H1 (cell line): ENCODE results near the gene STAG1.

Source experiments
- BCL11A ChIP-seq, 2 experiments: IDR thresholded peaks; one replicate each; pipeline ENCODE4 v1.6.1; 2011; ENCODE audit warnings: low read depth in 2 of 2, low read length in 2 of 2, mild to moderate bottlenecking in 2 of 2
- CEBPB ChIP-seq: IDR thresholded peaks from 2 replicates; pipeline ENCODE4 v1.6.1; 2012; ENCODE audit warnings: low read depth, low read length
- CTCF ChIP-seq, 3 experiments: IDR thresholded peaks; 1 replicate in 2 of 3; 2 replicates in 1 of 3; pipeline versions ENCODE4 v1.5.1 to v1.6.1; 2011; ENCODE audit warnings: low read length in 3 of 3, mild to moderate bottlenecking in 3 of 3, inconsistent platforms in 2 of 3, low read depth in 1 of 3, moderate library complexity in 1 of 3; ENCODE audit not compliant: insufficient read depth in 1 of 3; ENCODE audit errors: control extremely low read depth in 1 of 3
- MAX ChIP-seq: IDR thresholded peaks from 2 replicates; pipeline ENCODE4 v1.6.1; 2012; ENCODE audit warnings: inconsistent platforms
- POLR2A ChIP-seq, 2 experiments: IDR thresholded peaks; 1 replicate in 1 of 2; 2 replicates in 1 of 2; pipeline ENCODE4 v1.6.1; 2011; ENCODE audit warnings: low read depth in 2 of 2, low read length in 2 of 2, mild to moderate bottlenecking in 2 of 2; ENCODE audit errors: control extremely low read depth in 1 of 2
- SUZ12 ChIP-seq: fragments of 200-600 bp; sonication (generic); IDR thresholded peaks from 2 replicates; pipeline ENCODE4 v1.6.1; 2012; ENCODE audit warnings: mild to moderate bottlenecking, inconsistent platforms, low read length, moderate library complexity, mixed read lengths
- TCF12 ChIP-seq: IDR thresholded peaks from 2 replicates; pipeline ENCODE4 v1.6.1; 2011; ENCODE audit warnings: low read depth, mild to moderate bottlenecking, low read length

GRCh38 chr3:136639069-136639468, 113.1 kb downstream of the STAG1 start:
- TF ChIP-seq BCL11A (IDR thresholded peaks at IDR 0.05; ENCODE audit: low read depth in 2 of 2, low read length in 2 of 2) (no peak), SUZ12 (no peak), TCF12 (no peak), POLR2A (IDR thresholded peaks at IDR 0.05; ENCODE audit: control extremely low read depth in 1 of 2, low read depth in 2 of 2, low read length in 2 of 2) (no peak), CEBPB (no peak), CTCF (IDR thresholded peaks at IDR 0.05; ENCODE audit: control extremely low read depth in 1 of 3, insufficient read depth in 1 of 3, low read depth in 1 of 3, low read length in 3 of 3) (no peak), MAX (no peak)
